Activated T-helper 1 cell treated with anti-CD3 and anti-CD28 coated beads, Interleukin-12 subunit alpha, Interleukin-12 subunit beta, Interleukin-2, Interleukin-4 antibody, amounts not matched to agents 30 ng/mL and 10 ng/mL and 1 ng/mL, durations not matched to agents 14 hours and 24 hours and 36 hours (primary cell): ENCODE data around the gene STX8. TPM values are rescaled to one million over a fixed set of nuclear protein-coding genes. Genes with fewer than 3 reads are reported as not detected.

Experiments
- DNase-seq: peaks from one replicate; pipeline ENCODE4 v3.0.0; 2021; ENCODE audit warnings: low spot score
- H3K27ac Mint-ChIP-seq: one replicate; pipeline ENCODE4 v1.8.0; 2021; ENCODE audit warnings: mild to moderate bottlenecking, mixed read lengths
- H3K27me3 Mint-ChIP-seq: one replicate; pipeline ENCODE4 v1.8.0; 2022; ENCODE audit warnings: mild to moderate bottlenecking, moderate library complexity, mixed read lengths; ENCODE audit not compliant: insufficient read depth
- H3K36me3 Mint-ChIP-seq: one replicate; pipeline ENCODE4 v1.8.0; 2021; ENCODE audit warnings: low read depth, mixed read lengths
- H3K4me1 Mint-ChIP-seq: one replicate; pipeline ENCODE4 v1.8.0; 2021; ENCODE audit warnings: low read depth, mixed read lengths
- H3K4me3 Mint-ChIP-seq: one replicate; pipeline ENCODE4 v1.8.0; 2021; ENCODE audit warnings: mild to moderate bottlenecking, moderate library complexity, mixed read lengths
- H3K9me3 Mint-ChIP-seq: one replicate; pipeline ENCODE4 v1.8.0; 2021; ENCODE audit warnings: mixed read lengths
- intact Hi-C: fragments of 100-400 bp; cut with micrococcal nuclease; formaldehyde crosslinking; loops from one replicate; pipeline ENCODE4 v1.15.1; 2024
- total RNA-seq: library from RNA; stranded (reverse); gene quantifications from 2 replicates; pipeline ENCODE4 v1.2.3, GENCODE V29; 2022

STX8 gene
- total RNA-seq, 1 donor from 2014 or later = 47.2 TPM

DNA sequence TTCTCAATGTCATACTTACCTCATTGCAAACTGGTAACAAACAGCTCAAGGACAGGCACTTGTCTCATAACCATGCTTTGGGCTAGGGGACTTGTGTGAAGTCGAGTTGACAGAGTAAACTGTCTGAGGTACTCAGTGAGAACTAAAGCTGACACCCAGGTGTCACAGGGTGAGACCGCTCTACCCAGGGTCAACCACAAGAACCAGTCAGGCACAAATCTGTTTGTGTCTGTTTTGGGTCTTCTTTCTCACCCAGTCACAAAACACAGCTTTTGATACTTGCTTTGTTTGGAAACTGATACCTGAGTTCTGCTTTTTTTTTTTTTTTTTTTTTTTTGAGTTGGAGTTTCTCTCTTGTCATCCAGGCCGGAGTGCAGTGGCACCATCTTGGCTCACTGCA, 161.1 kb downstream of the STX8 start:
- no peak overlapping the region for H3K4me3 Mint-ChIP-seq
- H3K4me1 Mint-ChIP-seq = no peaks in the 10 kb centered on the region
- intact Hi-C loops = no loop called here
- H3K27me3 Mint-ChIP-seq = no peaks in the 10 kb centered on the region
- peaks cover 5% of the 10 kb centered on the region for H3K9me3 Mint-ChIP-seq
- no peak overlapping the region for H3K27ac Mint-ChIP-seq
- no peak for DNase-seq
- H3K36me3 Mint-ChIP-seq = no peaks in the 10 kb centered on the region

DNA sequence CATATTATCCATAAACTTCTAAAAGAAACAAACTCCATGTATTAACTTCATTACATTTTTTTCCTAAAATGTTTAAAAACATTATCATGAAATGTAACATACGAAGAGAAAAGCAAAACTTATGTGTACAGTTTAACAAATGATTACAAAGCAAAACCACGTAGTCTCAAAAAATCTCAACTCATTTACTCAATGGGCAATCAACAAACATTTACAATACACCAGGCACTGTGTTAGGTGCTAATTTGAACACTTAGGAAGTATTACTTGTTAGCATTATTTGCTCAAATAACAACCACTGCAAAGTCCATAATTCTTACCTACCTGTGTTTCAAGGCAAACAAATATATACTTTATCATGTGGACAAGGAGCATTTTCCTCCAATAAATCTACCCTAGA, 164.9 kb downstream of the STX8 start:
- H3K4me3 Mint-ChIP-seq = no peak overlapping the region
- no peak for DNase-seq
- H3K9me3 Mint-ChIP-seq = no peaks in the 10 kb centered on the region
- no peaks in the 10 kb centered on the region for H3K27me3 Mint-ChIP-seq
- H3K4me1 Mint-ChIP-seq = no peaks in the 10 kb centered on the region
- intact Hi-C loops = no loop called here
- no peak overlapping the region for H3K27ac Mint-ChIP-seq
- no peaks in the 10 kb centered on the region for H3K36me3 Mint-ChIP-seq

DNA sequence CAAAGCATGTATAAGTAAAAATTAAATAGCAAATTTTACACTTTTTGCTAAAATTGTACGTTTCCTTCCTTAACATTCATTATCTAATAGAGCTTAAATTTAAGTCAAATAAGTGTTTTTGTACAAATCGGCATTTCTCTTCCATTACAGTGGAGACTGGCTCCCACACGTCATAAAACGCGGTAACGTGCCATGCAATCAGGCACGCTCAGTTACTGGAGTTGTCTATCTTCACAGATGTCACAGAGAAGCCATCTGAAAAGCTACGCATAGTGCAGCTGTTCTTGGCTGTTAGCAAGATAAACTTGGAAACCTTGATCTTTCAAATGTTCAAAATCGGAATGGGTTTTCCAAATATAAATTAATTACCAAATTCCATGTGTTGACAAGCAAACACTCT, 165.3 kb downstream of the STX8 start:
- Mint-ChIP-seq H3K36me3 (no peaks in the 10 kb centered on the region), H3K4me1 (no peaks in the 10 kb centered on the region), H3K27me3 (no peaks in the 10 kb centered on the region), H3K27ac (no peak overlapping the region), H3K4me3 (no peak overlapping the region), H3K9me3 (no peaks in the 10 kb centered on the region)
- DNase-seq = no peak
- intact Hi-C loops = no loop called here

DNA sequence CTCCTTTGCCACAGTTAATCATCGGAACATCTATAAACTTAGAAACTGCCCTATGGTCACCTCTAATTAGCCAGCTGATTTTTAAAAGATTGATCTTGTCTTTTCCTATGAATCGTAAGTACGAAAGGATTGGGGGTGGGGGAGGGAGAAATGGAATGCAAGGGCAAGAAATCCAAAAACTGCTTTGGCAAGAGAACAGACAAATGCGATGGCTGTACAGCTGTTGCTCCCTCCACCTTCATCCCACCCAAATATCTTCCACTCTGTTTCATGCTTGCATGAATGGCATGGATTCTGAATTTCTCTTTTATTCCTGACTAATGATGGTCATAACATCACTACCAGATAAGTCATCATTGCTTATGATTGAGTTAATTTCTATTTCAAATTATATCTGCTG, 165.7 kb downstream of the STX8 start:
- DNase-seq = no peak
- Mint-ChIP-seq H3K4me3 (no peak overlapping the region), H3K4me1 (no peaks in the 10 kb centered on the region), H3K36me3 (no peaks in the 10 kb centered on the region), H3K9me3 (no peaks in the 10 kb centered on the region), H3K27ac (no peak overlapping the region), H3K27me3 (no peaks in the 10 kb centered on the region)
- intact Hi-C loops = loop anchor here (10.0 kb wide), 1 partner anchor 145 kb away; no protein-coding TSS in a partner anchor

DNA sequence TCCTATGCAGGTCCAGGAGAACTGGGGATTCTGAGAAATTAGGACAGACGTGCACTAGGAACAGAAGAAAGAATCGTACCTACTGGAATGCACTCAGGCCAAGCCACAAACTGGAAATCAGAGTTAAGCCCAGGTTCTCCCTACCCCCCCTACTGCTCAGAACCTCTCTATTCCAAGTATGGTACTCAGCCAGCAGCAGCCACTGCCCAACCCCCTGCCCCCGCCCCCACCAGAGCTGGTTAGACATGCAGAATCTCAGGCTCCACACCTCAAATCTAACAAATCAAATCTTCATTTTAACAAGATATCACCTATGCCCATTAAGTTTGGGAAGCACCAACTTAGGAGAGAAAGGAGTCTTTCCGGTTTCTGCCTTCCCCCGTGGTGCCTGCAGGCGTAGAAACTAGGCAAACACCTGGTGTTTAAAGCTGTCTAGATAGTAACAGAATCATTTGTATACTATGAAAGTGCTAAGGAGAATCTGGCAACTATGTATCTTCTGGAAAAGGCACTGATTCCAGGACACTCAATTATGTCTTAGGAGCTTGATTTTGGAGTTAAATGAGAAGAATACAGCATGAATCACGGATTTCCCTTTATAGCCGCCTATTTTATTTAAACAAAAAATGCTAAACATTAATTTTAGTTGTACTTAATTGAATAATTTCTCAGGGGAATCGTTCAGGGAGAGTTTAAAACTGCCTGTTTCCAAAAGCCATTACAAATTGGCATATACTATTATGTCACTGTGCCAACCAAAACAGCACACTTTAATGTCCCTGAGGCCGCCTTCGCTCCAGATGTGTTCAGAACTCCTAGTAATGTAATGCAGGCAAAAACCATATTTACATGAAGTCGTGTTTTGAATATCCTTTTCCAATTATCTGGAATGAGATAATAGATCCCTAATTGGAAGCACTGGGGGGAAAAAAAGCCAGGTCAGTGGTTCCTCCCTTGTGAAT, 166.5 kb downstream of the STX8 start:
- no peaks in the 10 kb centered on the region for H3K27me3 Mint-ChIP-seq
- intact Hi-C loops = loop anchor here (10.0 kb wide), 1 partner anchor 146 kb away; no protein-coding TSS in a partner anchor
- H3K4me1 Mint-ChIP-seq = no peaks in the 10 kb centered on the region
- no peaks in the 10 kb centered on the region for H3K9me3 Mint-ChIP-seq
- no peak overlapping the region for H3K4me3 Mint-ChIP-seq
- no peaks in the 10 kb centered on the region for H3K36me3 Mint-ChIP-seq
- no peak for DNase-seq
- no peak overlapping the region for H3K27ac Mint-ChIP-seq

DNA sequence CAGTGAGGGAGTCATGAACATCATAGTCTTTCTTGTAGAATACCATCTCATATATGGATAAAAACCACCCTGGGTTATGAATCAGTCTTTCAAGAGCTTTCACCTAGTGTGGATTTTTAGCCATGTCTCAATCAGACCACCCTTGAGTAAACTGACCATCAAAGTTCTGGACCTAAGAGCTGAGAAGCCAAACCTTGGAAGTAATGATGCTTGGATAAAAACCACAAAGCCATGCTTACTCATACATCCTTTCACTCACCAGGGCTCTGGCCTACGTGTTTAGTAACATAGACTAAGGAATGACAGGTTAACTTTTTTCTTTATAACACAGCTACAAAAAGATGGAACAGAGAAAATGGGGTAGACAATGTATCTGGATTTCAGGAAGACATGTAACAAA, 167.2 kb downstream of the STX8 start:
- intact Hi-C loops = loop anchor here (10.0 kb wide), 1 partner anchor 146 kb away; no protein-coding TSS in a partner anchor
- H3K4me1 Mint-ChIP-seq = no peaks in the 10 kb centered on the region
- H3K27ac Mint-ChIP-seq = no peak overlapping the region
- H3K9me3 Mint-ChIP-seq = no peaks in the 10 kb centered on the region
- H3K36me3 Mint-ChIP-seq = no peaks in the 10 kb centered on the region
- H3K27me3 Mint-ChIP-seq = no peaks in the 10 kb centered on the region
- no peak overlapping the region for H3K4me3 Mint-ChIP-seq
- DNase-seq = no peak

DNA sequence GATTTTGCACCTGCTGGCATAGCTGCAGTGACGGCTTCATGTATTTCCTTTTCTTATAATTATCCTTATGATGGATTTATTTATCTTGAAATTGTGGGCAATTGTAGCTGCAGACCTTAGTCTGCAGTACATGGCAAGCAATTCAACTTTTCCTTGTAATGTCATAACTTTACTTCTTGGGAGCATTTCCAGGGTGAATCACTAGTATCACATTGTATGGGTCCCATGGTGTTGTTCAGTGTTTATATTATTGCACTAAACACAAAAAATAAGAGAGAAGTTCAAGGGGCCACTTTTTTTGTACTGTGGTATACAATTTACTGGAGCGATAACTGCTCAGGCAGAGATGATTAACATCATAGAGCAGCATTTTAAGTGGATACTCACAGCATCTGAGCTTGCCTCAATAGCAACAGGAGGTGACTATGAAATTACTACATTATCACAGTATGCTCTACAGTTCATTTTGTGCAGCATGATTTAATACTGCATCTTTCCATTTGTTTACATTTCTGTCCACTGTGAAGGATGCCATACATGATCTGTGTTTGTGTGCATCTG, 169.5 kb downstream of the STX8 start:
- intact Hi-C loops = loop anchor here (10.0 kb wide), 1 partner anchor 149 kb away; no protein-coding TSS in a partner anchor
- no peak for DNase-seq
- Mint-ChIP-seq H3K27me3 (no peaks in the 10 kb centered on the region), H3K27ac (no peak overlapping the region), H3K9me3 (no peaks in the 10 kb centered on the region), H3K36me3 (no peaks in the 10 kb centered on the region), H3K4me3 (no peak overlapping the region), H3K4me1 (no peaks in the 10 kb centered on the region)

DNA sequence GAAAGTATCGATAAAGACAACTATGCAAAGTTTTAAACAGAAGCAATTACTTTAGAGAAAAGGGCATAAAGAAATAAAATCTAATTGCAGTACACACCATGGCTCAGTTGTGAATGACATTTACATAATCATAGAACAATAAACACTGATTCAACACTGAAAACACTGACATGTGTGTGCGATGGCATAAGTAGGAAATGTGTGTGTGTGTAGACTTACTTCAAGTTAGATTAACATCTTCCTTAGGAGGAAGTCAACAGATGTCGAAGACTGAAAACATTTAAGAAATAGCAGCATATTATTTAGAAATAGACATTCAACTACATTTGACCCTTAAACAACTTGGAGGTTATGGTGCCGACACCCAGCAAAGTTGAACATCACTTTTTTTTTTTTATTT, 172.4 kb downstream of the STX8 start:
- H3K4me3 Mint-ChIP-seq = no peak overlapping the region
- no peaks in the 10 kb centered on the region for H3K4me1 Mint-ChIP-seq
- no peaks in the 10 kb centered on the region for H3K9me3 Mint-ChIP-seq
- H3K27ac Mint-ChIP-seq = no peak overlapping the region
- no peaks in the 10 kb centered on the region for H3K36me3 Mint-ChIP-seq
- no peaks in the 10 kb centered on the region for H3K27me3 Mint-ChIP-seq
- intact Hi-C loops = loop anchor here (10.0 kb wide), 1 partner anchor 152 kb away; no protein-coding TSS in a partner anchor
- no peak for DNase-seq

DNA sequence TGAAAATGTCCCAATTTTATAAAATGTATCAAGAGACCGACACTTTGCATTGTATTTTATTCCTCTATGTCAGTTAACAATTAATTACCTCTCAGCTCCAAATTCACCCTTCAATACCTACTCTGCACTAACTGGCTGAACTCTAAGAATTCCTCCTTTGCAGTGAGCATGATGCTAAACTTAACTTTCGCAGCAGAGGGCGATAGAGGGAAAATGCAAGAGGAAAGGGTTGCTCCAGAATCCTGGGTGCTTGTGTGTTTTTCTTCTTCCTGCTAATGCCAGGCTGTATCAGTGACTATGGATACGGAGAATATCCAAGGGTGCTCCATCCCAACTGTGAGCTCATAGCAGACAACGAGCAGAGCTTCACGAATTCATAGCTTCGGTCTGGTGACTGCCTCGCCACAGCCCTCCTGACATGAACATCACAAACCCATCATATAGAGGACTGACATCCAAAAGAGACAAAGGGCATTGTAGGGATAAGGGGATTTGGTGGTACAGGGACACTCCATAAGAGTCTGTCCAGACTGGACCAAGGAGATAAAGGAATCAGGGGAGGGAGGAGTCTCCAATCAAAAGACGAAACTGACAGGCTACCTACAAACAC, 172.9 kb downstream of the STX8 start:
- no peaks in the 10 kb centered on the region for H3K9me3 Mint-ChIP-seq
- no peaks in the 10 kb centered on the region for H3K36me3 Mint-ChIP-seq
- no peaks in the 10 kb centered on the region for H3K4me1 Mint-ChIP-seq
- no peak overlapping the region for H3K4me3 Mint-ChIP-seq
- intact Hi-C loops = loop anchor here (1.0 to 10.0 kb wide), 3 partner anchors 120 to 152 kb away; no protein-coding TSS in a partner anchor
- peak; percentile 9 for DNase-seq
- no peaks in the 10 kb centered on the region for H3K27me3 Mint-ChIP-seq
- H3K27ac Mint-ChIP-seq = no peak overlapping the region

DNA sequence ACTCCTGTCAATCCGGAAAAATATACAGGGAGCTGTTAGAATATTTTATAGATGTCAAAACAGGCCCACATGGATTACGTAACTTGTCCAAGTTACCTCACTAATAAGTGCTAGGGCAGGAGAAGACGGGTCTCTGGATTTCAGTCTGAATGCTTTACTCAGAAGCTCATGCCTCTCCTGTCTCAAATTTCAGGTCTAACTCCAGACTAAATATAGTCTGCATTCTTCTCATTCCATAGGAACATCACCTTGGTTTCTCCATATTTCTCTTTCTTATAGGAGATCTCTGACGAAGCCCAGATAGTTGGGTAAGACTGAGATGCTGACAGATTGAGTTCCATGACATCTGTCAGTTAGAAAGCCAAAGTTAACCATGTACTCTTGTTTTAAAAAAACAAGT, 174.2 kb downstream of the STX8 start:
- no peaks in the 10 kb centered on the region for H3K36me3 Mint-ChIP-seq
- no peaks in the 10 kb centered on the region for H3K9me3 Mint-ChIP-seq
- H3K4me3 Mint-ChIP-seq = no peak overlapping the region
- intact Hi-C loops = loop anchor here (10.0 kb wide), 1 partner anchor 153 kb away; no protein-coding TSS in a partner anchor
- DNase-seq = no peak
- no peak overlapping the region for H3K27ac Mint-ChIP-seq
- no peaks in the 10 kb centered on the region for H3K4me1 Mint-ChIP-seq
- H3K27me3 Mint-ChIP-seq = no peaks in the 10 kb centered on the region

DNA sequence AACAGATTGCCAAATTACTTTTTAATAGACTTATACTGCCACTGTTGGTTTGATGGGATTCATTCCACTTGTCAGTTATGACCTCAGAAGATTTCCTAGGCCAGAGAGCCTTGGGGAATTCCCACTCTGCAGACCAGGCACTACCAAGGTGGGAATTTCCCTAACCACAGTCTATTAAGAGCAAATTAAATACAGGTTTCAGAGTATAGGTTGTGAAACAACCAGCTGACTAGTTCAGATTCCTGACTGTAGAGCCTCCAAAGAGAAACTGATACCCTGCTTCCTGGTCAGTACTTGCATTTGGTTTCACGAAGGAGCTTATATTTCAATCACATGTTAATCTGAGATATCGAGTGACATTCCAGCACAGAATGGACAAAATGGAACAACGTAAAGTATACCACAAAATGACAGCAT, 186.5 kb downstream of the STX8 start:
- H3K4me3 Mint-ChIP-seq = no peak overlapping the region
- peaks cover 9% of the 10 kb centered on the region for H3K4me1 Mint-ChIP-seq
- peaks cover 22% of the 10 kb centered on the region for H3K9me3 Mint-ChIP-seq
- intact Hi-C loops = no loop called here
- no peak for DNase-seq
- H3K27ac Mint-ChIP-seq = no peak overlapping the region
- H3K27me3 Mint-ChIP-seq = no peaks in the 10 kb centered on the region
- H3K36me3 Mint-ChIP-seq = peaks cover 2% of the 10 kb centered on the region

DNA sequence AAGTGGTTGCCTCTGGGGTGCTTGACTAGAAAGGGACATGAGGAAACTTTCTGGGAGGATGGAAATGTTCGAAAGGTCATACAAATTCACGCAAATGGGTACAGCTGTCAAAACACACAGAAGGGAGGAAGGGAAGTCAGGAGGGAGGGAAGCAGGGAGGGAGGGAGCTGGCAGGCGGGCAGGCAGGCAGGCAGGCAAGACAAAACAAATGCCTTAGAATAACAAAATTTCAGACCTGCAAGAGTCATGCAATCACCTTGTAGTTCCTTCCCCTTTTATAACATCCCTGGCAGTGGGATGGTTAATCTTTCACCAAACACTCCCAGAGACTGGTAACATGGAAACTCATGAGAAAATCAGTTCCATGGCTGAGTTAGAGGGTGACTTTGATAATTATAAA, 189.2 kb downstream of the STX8 start:
- Mint-ChIP-seq H3K36me3 (no peaks in the 10 kb centered on the region), H3K4me1 (peaks cover 9% of the 10 kb centered on the region), H3K9me3 (peaks cover 1% of the 10 kb centered on the region), H3K27ac (no peak overlapping the region), H3K27me3 (no peaks in the 10 kb centered on the region), H3K4me3 (no peak overlapping the region)
- no peak for DNase-seq
- intact Hi-C loops = no loop called here

DNA sequence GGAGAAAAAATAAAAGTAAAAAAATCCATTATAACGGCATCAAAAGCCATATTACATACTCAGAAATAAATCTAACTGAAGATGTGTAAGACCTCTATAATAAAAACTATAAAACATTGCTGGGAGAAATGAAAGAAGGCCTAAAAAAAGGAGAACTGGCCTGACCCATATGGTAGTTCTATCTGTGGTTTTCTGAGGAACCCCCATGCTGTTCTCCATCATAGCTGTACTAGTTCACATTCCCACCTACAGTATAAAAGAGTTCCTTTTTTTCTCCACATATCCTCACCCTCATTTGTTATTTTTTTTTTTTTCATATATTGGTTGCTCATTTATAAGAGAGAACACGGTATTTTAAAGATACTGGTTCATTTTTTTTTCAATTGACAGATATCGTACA, 191.8 kb downstream of the STX8 start:
- H3K4me3 Mint-ChIP-seq = no peak overlapping the region
- H3K9me3 Mint-ChIP-seq = no peaks in the 10 kb centered on the region
- H3K4me1 Mint-ChIP-seq = peaks cover 2% of the 10 kb centered on the region
- no peak overlapping the region for H3K27ac Mint-ChIP-seq
- intact Hi-C loops = no loop called here
- no peak for DNase-seq
- H3K27me3 Mint-ChIP-seq = no peaks in the 10 kb centered on the region
- no peaks in the 10 kb centered on the region for H3K36me3 Mint-ChIP-seq
